Measurements from ENCODE around the gene HAPLN2. TPM values are rescaled to one million over a fixed set of nuclear protein-coding genes. Genes with fewer than 3 reads are reported as not detected.
A peak's percentile ranks its signal among the peaks of the same experiment; 100 is the strongest.
"Not testable (repeated sequence)": the region's sequence is repeated elsewhere in the genome, so short reads cannot be mapped to it uniquely, and the experiment has no call there.

The HAPLN2 gene
- total and polyA plus RNA-seq, 7 experiments from 2014 or later: not detected

DNA sequence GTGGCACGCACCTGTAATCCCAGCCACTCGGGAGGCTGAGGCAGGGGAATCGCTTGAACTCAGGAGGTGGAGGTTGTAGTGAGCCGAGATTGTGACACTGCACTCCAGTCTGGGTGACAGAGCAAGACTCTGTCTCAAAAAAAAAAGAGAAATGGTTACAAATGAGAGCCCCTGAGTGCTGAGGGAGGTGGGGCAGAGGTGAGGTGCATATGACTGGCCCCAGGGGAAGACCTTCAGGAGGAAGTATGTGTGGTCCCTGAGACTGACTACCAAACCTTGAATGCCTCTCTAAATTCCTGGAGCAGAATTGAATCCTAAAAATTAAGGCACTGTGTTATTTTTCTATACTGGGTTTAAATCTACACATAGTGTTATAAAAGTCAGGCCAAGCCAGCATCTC, 11.9 kb upstream of the HAPLN2 start:
- H3K4me3 Mint-ChIP-seq; CTCF ChIA-PET; H3K36me3 ChIP-seq (ENCODE audit: control insufficient read depth in 2 of 3, insufficient read depth in 3 of 3, low read length in 3 of 3); H3K27me3 ChIP-seq (ENCODE audit: control insufficient read depth in 2 of 2, insufficient read depth in 2 of 2, low read length in 2 of 2); H3K27ac Mint-ChIP-seq; POLR2A ChIA-PET; ATAC-seq; DNase-seq; H3K4me3 ChIP-seq (ENCODE audit: low read length); H3K4me1 ChIP-seq (ENCODE audit: control insufficient read depth in 2 of 2, insufficient read depth in 2 of 2, low read length in 2 of 2); H3K9me3 Mint-ChIP-seq; H3K9me3 ChIP-seq (ENCODE audit: control insufficient read depth in 2 of 3, low read length in 3 of 3); H3K36me3 Mint-ChIP-seq; H3K27ac ChIP-seq (ENCODE audit: low read depth, low read length): not testable (repeated sequence)
- peaks cover 4 to 20% (median 13%) of the 10 kb centered on the region in 7 donors for H3K4me1 Mint-ChIP-seq
- intact Hi-C loops (cut with micrococcal nuclease): loop anchor here in 1 of 2 donors (5.0 kb wide), 1 partner anchor 35 kb away; the partner anchor contains the start of gene IQGAP3
- peaks cover 0 to 21% (median 9%) of the 10 kb centered on the region in 5 donors for H3K27me3 Mint-ChIP-seq

DNA sequence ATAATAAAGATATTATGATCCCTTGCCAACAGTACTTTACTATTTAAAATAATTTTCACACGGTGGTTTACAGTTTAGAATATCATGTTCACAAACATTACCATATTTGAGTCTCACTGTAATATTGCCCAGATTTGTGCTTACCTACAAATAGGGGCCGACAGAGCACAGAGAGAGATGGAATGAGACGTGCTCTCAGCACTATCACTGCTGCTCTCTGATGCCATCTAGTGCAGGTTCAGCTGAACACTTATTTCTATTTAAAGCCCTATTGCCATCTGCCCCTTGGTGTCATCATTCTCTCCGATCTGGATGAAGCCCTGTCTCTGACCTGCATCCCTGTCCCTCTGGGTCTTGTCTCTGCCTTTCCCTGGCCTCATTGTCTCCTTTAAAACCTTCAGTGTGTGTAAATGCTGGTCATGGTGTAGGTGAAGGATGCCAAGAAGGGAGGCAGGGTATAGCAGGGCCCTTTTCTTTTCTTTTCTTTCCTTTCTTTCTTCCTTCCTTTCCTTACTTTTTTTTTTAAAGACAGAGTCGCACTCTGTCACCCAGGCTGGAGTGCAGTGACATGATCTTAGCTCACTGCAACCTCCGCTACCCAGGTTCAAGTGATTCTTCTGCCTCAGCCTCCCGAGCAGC, 11.1 kb upstream of the HAPLN2 start:
- no peak overlapping the region for H3K4me3 ChIP-seq (ENCODE audit: low read length)
- H3K4me1 ChIP-seq (ENCODE audit: control insufficient read depth in 2 of 2, insufficient read depth in 2 of 2, low read length in 2 of 2): peaks cover 0 to 4% of the 10 kb centered on the region in 2 donors
- Mint-ChIP-seq H3K9me3 (no peaks in the 10 kb centered on the region), H3K27me3 (peaks cover 0 to 27% (median 14%) of the 10 kb centered on the region in 5 donors), H3K4me1 (peaks cover 0 to 12% (median 6%) of the 10 kb centered on the region in 7 donors), H3K27ac (no peak overlapping the region), H3K4me3 (no peak overlapping the region), H3K36me3 (no peaks in the 10 kb centered on the region)
- H3K27me3 ChIP-seq (ENCODE audit: control insufficient read depth in 2 of 2, insufficient read depth in 2 of 2, low read length in 2 of 2): no peaks in the 10 kb centered on the region
- ATAC-seq (peak; percentile 97), DNase-seq (peak in 7 of 9 donors; percentile 55 to 79 (median 72))
- CTCF ChIA-PET: interaction anchor here (0.6 to 1.8 kb wide), 24 partner anchors 9 to 224 kb away, joined by 3 to 26 read pairs (median 4); partner anchors contain the start of gene NAXE
- H3K9me3 ChIP-seq (ENCODE audit: control insufficient read depth in 2 of 3, low read length in 3 of 3): no peaks in the 10 kb centered on the region
- POLR2A ChIA-PET: interaction anchor here (0.5 to 1.7 kb wide), 7 partner anchors 16 to 158 kb away, joined by 3 to 5 read pairs (median 3); partner anchors contain the start of gene NAXE
- intact Hi-C loops (cut with micrococcal nuclease): loop anchor here (1.0 to 5.0 kb wide), 6 partner anchors 24 to 223 kb away; partner anchors contain the start of gene IQGAP3 (in 1 of the 2)
- no peaks in the 10 kb centered on the region for H3K36me3 ChIP-seq (ENCODE audit: control insufficient read depth in 2 of 3, insufficient read depth in 3 of 3, low read length in 3 of 3)
- no peak overlapping the region for H3K27ac ChIP-seq (ENCODE audit: low read depth, low read length)

DNA sequence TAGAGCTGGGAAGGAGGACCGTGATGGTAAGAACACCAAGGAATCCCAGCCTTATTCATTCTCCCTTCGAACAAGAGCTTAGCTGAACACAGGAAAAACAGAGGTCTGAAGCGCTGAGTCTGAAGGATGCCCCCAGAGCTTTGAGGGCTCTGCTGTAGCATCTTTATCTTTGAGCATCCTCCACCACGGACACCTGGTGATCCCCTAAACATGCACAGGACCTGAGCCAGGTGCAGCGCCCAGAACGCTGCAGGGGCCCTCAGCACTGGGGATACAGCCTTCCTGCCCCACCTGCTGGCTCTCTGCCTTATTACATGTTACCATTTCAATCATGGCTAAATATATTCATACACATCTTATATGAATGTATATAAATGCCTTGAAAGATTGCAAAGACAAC, 10.2 kb upstream of the HAPLN2 start:
- Histone ChIP-seq H3K36me3 (ENCODE audit: control insufficient read depth in 2 of 3, insufficient read depth in 3 of 3, low read length in 3 of 3) (no peaks in the 10 kb centered on the region), H3K27me3 (ENCODE audit: control insufficient read depth in 2 of 2, insufficient read depth in 2 of 2, low read length in 2 of 2) (no peaks in the 10 kb centered on the region), H3K27ac (ENCODE audit: low read depth, low read length) (no peak overlapping the region), H3K4me3 (ENCODE audit: low read length) (no peak overlapping the region), H3K4me1 (ENCODE audit: control insufficient read depth in 2 of 2, insufficient read depth in 2 of 2, low read length in 2 of 2) (peaks cover 0 to 4% of the 10 kb centered on the region in 2 donors), H3K9me3 (ENCODE audit: control insufficient read depth in 2 of 3, low read length in 3 of 3) (no peaks in the 10 kb centered on the region)
- no peak overlapping the region for H3K4me3 Mint-ChIP-seq
- intact Hi-C loops (cut with micrococcal nuclease): loop anchor here (1.0 to 5.0 kb wide), 7 partner anchors 8 to 224 kb away; partner anchors contain the start of genes GPATCH4 (in 1 of the 2) and IQGAP3 (in 1 of the 2)
- H3K27me3 Mint-ChIP-seq: peaks cover 0 to 30% (median 14%) of the 10 kb centered on the region in 5 donors
- no peaks in the 10 kb centered on the region for H3K36me3 Mint-ChIP-seq
- H3K9me3 Mint-ChIP-seq: no peaks in the 10 kb centered on the region
- POLR2A ChIA-PET: interaction anchor here (0.5 to 1.7 kb wide), 6 partner anchors 17 to 168 kb away, joined by 3 to 5 read pairs (median 4); partner anchors contain the start of gene NAXE
- H3K27ac Mint-ChIP-seq: no peak overlapping the region
- ATAC-seq (peak; percentile 82), DNase-seq (peak in 8 of 9 donors; percentile 34 to 66 (median 55))
- peaks cover 0 to 12% (median 6%) of the 10 kb centered on the region in 7 donors for H3K4me1 Mint-ChIP-seq
- CTCF ChIA-PET: interaction anchor here (0.7 to 1.8 kb wide), 19 partner anchors 8 to 225 kb away, joined by 3 to 26 read pairs (median 4); partner anchors contain the start of gene NAXE

DNA sequence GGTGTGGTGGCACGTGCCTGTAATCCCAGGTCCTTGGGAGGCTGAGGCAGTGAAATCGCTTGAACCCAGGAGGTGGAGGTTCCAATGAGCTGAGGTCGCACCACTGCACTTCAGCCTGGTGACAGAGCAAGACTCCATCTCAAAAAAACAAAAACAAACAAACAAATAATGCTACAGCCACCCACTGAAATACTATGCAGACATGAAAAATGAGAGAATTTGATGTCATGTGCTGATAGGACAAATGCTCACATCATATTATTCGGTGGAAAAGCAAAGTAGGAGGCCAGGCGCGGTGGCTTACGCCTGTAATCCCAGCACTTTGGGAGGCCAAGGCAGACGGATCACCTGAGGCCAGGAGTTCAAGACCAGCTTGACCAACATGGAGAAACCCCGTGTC, 9.1 kb upstream of the HAPLN2 start:
- H3K9me3 ChIP-seq (ENCODE audit: control insufficient read depth in 2 of 3, low read length in 3 of 3); H3K27ac ChIP-seq (ENCODE audit: low read depth, low read length); H3K36me3 Mint-ChIP-seq; intact Hi-C loops (cut with micrococcal nuclease); H3K27ac Mint-ChIP-seq; H3K4me3 Mint-ChIP-seq; H3K4me3 ChIP-seq (ENCODE audit: low read length); POLR2A ChIA-PET; H3K4me1 ChIP-seq (ENCODE audit: control insufficient read depth in 2 of 2, insufficient read depth in 2 of 2, low read length in 2 of 2); ATAC-seq; H3K27me3 ChIP-seq (ENCODE audit: control insufficient read depth in 2 of 2, insufficient read depth in 2 of 2, low read length in 2 of 2); H3K9me3 Mint-ChIP-seq; DNase-seq; H3K36me3 ChIP-seq (ENCODE audit: control insufficient read depth in 2 of 3, insufficient read depth in 3 of 3, low read length in 3 of 3): not testable (repeated sequence)
- H3K4me1 Mint-ChIP-seq: peaks cover 0 to 12% (median 6%) of the 10 kb centered on the region in 7 donors
- peaks cover 0 to 41% (median 14%) of the 10 kb centered on the region in 5 donors for H3K27me3 Mint-ChIP-seq
- CTCF ChIA-PET: interaction anchor here (1.2 kb wide), 1 partner anchor 224 kb away, joined by 3 read pairs; no protein-coding TSS in a partner anchor

DNA sequence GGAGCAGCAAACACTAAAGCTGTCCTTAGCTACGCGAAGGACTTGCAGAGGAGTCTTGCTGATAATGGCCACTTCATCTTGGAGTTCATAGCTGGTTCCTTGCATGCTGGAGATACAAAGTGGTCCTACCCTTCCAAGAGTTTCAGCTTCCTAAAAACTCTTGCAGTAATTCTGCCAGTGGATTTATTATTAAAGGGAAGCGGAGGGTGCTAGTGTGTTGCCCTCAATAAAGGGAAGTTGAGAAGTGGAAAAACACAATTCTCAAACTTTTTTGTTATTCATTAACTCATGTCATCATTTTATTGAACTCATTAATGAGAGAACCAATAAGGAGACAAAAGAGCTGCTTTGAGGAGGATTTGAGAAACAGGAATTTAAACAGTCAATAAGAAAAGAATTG, 6.5 kb upstream of the HAPLN2 start:
- no peak overlapping the region for H3K27ac ChIP-seq (ENCODE audit: low read depth, low read length)
- ATAC-seq: no peak
- POLR2A ChIA-PET: interaction anchor here (1.0 kb wide), 1 partner anchor 22 kb away, joined by 3 read pairs; no protein-coding TSS in a partner anchor
- no peaks in the 10 kb centered on the region for H3K9me3 ChIP-seq (ENCODE audit: control insufficient read depth in 2 of 3, low read length in 3 of 3)
- Mint-ChIP-seq H3K9me3 (no peaks in the 10 kb centered on the region), H3K27ac (no peak overlapping the region), H3K4me3 (no peak overlapping the region), H3K4me1 (peaks cover 0 to 12% (median 6%) of the 10 kb centered on the region in 7 donors), H3K27me3 (peaks cover 12 to 55% (median 20%) of the 10 kb centered on the region in 5 donors), H3K36me3 (no peaks in the 10 kb centered on the region)
- no peaks in the 10 kb centered on the region for H3K27me3 ChIP-seq (ENCODE audit: control insufficient read depth in 2 of 2, insufficient read depth in 2 of 2, low read length in 2 of 2)
- DNase-seq: no peak
- no peaks in the 10 kb centered on the region for H3K36me3 ChIP-seq (ENCODE audit: control insufficient read depth in 2 of 3, insufficient read depth in 3 of 3, low read length in 3 of 3)
- H3K4me3 ChIP-seq (ENCODE audit: low read length): no peak overlapping the region
- H3K4me1 ChIP-seq (ENCODE audit: control insufficient read depth in 2 of 2, insufficient read depth in 2 of 2, low read length in 2 of 2): peaks cover 0 to 4% of the 10 kb centered on the region in 2 donors
- CTCF ChIA-PET: interaction anchor here (0.9 to 1.8 kb wide), 4 partner anchors 12 to 167 kb away, joined by 4 to 7 read pairs (median 6); no protein-coding TSS in a partner anchor
- intact Hi-C loops (cut with micrococcal nuclease): no loop called here

DNA sequence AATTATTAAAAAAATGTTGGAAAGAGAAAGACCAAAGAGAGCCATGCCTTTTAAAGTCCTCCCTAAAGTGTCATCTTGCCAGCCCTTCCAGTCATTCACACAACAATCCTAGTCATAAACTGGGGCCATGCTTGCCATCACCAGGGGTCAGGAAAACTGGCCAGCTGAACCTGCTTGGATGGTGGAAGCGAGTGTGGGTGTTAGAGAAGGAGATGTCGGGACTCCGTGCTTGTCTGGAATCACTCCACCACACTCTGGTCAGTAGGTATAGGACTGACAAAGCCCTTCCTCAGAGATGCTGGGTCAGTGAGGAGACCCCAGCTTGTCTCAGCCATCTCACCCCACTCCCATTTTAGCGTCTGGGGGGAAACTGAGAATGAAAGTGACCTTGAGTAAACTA, 3.3 kb upstream of the HAPLN2 start:
- POLR2A ChIA-PET: interaction anchor here (1.3 kb wide), 1 partner anchor 34 kb away, joined by 3 read pairs; no protein-coding TSS in a partner anchor
- Histone ChIP-seq H3K4me3 (ENCODE audit: low read length) (no peak overlapping the region), H3K36me3 (ENCODE audit: control insufficient read depth in 2 of 3, insufficient read depth in 3 of 3, low read length in 3 of 3) (no peaks in the 10 kb centered on the region), H3K4me1 (ENCODE audit: control insufficient read depth in 2 of 2, insufficient read depth in 2 of 2, low read length in 2 of 2) (no peaks in the 10 kb centered on the region), H3K27me3 (ENCODE audit: control insufficient read depth in 2 of 2, insufficient read depth in 2 of 2, low read length in 2 of 2) (peaks cover 0 to 5% of the 10 kb centered on the region in 2 donors), H3K27ac (ENCODE audit: low read depth, low read length) (no peak overlapping the region), H3K9me3 (ENCODE audit: control insufficient read depth in 2 of 3, low read length in 3 of 3) (no peaks in the 10 kb centered on the region)
- H3K4me3 Mint-ChIP-seq: no peak overlapping the region
- no peak overlapping the region for H3K27ac Mint-ChIP-seq
- DNase-seq (no peak), ATAC-seq (no peak)
- intact Hi-C loops (cut with micrococcal nuclease): no loop called here
- H3K27me3 Mint-ChIP-seq: peaks cover 36 to 70% (median 43%) of the 10 kb centered on the region in 5 donors
- no peaks in the 10 kb centered on the region for H3K9me3 Mint-ChIP-seq
- H3K36me3 Mint-ChIP-seq: no peaks in the 10 kb centered on the region
- CTCF ChIA-PET: interaction anchor here (0.5 kb wide), 1 partner anchor 162 kb away, joined by 5 read pairs; no protein-coding TSS in a partner anchor
- peaks cover 0 to 5% (median 0%) of the 10 kb centered on the region in 7 donors for H3K4me1 Mint-ChIP-seq
